IPS-18c (cell line): ENCODE results near the gene ANKRD66.
"Not testable (repeated sequence)": the region's sequence is repeated elsewhere in the genome, so short reads cannot be mapped to it uniquely, and the experiment has no call there.

Source experiments
- H3K4me3 ChIP-seq: 2 replicates; pipeline ENCODE4 v1.7.0; 2013; ENCODE audit warnings: low read depth, mild to moderate bottlenecking, low read length, moderate library complexity; ENCODE audit not compliant: insufficient read depth
- H3K9me3 ChIP-seq: one replicate; pipeline ENCODE4 v1.6.1; 2013; ENCODE audit warnings: mild to moderate bottlenecking, low read length, moderate library complexity; ENCODE audit not compliant: control insufficient read depth, insufficient read depth

ANKRD66 gene

GRCh38 chr6:46744159-46744725 is 2.5 kb upstream of the ANKRD66 start:
- H3K9me3 ChIP-seq, H3K4me3 ChIP-seq: not testable (repeated sequence)

DNA sequence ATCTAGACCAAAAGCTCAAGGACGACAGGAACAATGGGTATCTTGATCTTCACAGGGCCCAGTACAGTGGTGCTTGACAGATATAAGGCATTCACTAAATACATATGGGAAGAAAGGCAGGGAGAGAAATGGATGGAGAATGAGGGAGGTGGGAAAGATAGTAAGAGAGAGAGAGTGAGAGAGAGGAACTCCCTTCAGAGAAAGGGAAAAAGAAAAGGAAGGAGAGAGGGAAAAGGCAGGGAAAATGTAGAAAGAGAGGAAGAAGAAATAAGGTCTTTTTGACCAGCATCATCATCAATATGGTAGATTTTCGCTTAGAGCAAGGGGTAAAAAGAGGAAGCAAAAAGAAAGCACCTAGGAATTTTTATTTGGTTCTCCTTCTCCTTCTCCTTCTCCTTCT is 760 bp upstream of the ANKRD66 start:
- Histone ChIP-seq H3K4me3 (no peak overlapping the region), H3K9me3 (no peaks in the 10 kb centered on the region)

DNA sequence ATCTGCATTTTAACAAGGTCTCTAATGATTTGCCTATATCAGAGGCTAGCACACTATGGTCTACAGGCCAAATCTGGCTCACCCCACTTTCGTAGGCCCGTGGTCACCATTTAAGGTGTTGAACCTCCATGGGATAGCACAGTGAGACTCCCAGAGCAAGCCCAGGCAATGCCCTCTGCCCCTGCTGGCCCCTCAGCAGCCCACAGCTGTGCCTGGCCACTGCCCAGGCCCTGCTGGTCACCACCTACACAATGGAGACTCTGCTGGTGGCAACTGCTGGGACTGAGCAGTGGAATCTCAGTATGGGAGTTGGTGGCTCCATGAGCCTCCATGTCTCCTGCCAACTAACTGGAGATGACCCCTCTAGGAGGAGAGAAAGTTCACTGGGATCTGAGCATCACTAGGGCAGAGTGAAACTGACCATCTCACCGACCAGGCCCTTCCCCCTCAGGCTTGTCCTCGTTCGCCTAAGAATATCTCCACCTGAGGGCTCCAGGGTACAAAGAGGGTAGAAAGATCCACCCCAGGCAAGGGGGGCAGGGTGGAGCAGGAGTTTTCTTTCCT is 2.3 kb downstream of the ANKRD66 start:
- Histone ChIP-seq H3K4me3 (no peak overlapping the region), H3K9me3 (no peaks in the 10 kb centered on the region)

GRCh38 chr6:46749731-46750130 is 3.0 kb downstream of the ANKRD66 start:
- no peak overlapping the region for H3K4me3 ChIP-seq
- no peaks in the 10 kb centered on the region for H3K9me3 ChIP-seq

DNA sequence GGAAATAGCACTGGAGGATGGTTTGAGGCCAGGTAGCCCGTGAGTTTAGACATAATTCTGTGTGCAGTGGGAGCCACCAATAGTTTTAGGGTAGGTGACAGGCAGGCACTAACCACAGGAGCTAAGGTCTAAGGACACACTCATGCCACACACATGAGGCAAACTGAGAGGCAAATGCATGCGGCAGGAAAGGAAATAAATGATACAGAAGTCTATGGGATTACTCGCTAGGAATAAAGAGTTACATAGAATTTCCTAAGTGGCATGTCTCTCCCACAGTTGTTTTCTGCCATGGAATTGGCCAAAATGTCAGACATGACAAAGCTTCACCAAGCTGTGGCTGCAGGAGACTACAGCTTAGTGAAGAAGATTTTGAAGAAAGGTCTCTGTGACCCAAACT is 4.9 kb downstream of the ANKRD66 start:
- Histone ChIP-seq H3K4me3 (no peak overlapping the region), H3K9me3 (no peaks in the 10 kb centered on the region)

DNA sequence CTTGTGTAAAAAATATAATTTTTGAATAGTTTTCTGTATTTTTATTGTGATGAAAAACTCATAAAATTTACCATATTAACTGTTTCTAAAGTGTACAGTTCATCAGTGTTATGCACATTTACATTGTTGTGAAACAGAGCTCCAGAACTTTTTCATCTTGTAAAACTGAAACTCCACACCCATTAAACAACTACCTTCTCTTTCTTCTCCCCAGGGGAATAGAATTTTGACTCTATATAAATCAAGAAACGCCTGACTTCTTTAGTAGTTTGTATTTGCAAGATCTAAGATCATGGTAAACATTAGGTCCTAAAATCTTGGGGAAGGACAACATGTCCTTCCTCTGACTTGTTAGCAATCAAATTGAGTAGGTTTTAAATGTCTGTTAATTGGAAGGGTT is 9.1 kb downstream of the ANKRD66 start:
- Histone ChIP-seq H3K9me3 (no peaks in the 10 kb centered on the region), H3K4me3 (no peak overlapping the region)

DNA sequence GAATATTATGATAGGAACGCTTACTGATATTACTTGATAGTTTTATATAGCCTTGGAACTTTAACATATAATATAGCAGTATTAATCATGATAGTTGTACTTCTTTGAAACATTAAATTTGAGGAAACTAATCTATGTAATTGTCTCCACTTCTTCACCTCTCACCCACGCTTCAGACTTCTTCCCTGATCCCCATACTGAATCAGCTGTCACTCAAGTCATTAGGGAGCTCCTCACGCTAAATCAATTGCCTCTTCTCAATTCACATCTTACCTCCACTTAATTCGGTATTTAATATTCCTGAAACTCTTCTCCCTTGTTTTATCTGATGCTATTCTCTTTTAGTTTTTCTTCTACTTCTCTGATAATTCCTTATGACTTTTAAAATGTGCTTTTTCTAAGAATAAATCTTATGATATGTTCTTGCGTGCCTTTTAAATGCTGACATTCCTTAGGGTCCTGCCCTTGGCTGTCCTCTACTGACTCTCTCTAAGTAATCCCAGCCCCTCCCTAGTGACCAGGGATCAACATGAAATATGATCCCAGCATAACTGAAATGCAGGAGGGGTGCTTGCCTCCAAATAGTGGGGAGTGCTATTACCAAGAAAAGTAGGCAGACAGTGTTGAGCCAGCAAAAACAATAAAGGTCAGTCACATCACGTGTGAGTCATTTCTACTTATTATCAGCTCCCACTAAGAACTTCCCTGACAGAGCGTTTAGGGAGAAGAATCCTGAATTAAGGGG is 9.9 kb downstream of the ANKRD66 start:
- Histone ChIP-seq H3K9me3 (no peaks in the 10 kb centered on the region), H3K4me3 (no peak overlapping the region)

GRCh38 chr6:46757214-46757596 is 10.5 kb downstream of the ANKRD66 start:
- Histone ChIP-seq H3K9me3 (no peaks in the 10 kb centered on the region), H3K4me3 (no peak overlapping the region)

- no peaks in the 10 kb centered on the region for H3K9me3 ChIP-seq
- H3K4me3 ChIP-seq: no peak overlapping the region
Measured at GRCh38 chr6:46758960-46759753, 12.4 kb downstream of the ANKRD66 start.

- Histone ChIP-seq H3K4me3 (no peak overlapping the region), H3K9me3 (no peaks in the 10 kb centered on the region)
Measured at GRCh38 chr6:46760925-46761324, 14.2 kb downstream of the ANKRD66 start.

DNA sequence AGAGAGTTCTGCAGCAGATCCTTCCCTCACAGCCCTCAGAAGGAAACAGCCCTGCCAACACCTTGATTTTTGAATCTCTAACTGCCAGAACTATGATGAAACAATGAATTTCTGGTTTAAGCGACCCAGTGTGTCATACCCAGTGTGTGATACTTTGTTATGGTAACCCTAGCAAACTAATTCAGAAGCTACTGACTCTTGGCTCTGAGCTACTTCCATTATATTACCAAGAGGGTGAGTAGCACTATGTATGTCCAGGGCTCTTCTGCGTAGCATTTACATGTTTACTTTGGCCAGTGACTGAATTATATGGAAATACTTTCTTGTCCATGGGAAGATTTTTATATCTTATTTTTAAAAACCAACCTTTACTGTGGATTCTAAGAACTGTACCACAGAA is 16.7 kb downstream of the ANKRD66 start:
- no peaks in the 10 kb centered on the region for H3K9me3 ChIP-seq
- H3K4me3 ChIP-seq: no peak overlapping the region

- not testable (repeated sequence) for H3K9me3 ChIP-seq, H3K4me3 ChIP-seq
Measured at GRCh38 chr6:46764280-46764679, 17.5 kb downstream of the ANKRD66 start.

GRCh38 chr6:46764961-46765360 is 18.2 kb downstream of the ANKRD66 start:
- no peaks in the 10 kb centered on the region for H3K9me3 ChIP-seq
- H3K4me3 ChIP-seq: no peak overlapping the region

GRCh38 chr6:46772016-46772415 is 25.3 kb downstream of the ANKRD66 start:
- H3K9me3 ChIP-seq: no peaks in the 10 kb centered on the region
- H3K4me3 ChIP-seq: no peak overlapping the region

DNA sequence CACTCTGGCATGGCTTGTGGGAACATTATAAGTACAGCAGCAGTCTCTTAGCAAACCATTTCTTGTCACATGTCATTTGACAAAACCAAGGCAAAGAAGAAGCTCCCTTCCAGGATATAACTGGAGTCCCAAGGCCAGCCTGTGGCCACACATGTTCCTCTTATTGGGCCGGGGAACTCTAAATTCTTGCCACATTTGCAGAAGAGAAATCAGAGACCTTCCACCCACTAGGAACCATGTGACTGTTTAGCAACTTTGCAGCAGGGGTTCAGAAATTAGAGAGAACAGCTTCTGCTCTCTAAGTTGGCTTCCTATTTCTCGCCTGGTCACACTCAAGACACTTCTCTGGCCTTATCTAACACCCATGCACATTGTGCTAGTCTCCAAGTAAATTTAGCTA is 26.0 kb downstream of the ANKRD66 start:
- Histone ChIP-seq H3K9me3 (no peaks in the 10 kb centered on the region), H3K4me3 (no peak overlapping the region)

GRCh38 chr6:46773201-46773855 is 26.6 kb downstream of the ANKRD66 start:
- H3K4me3 ChIP-seq: no peak overlapping the region
- H3K9me3 ChIP-seq: no peaks in the 10 kb centered on the region

GRCh38 chr6:46774736-46775135 is 28.0 kb downstream of the ANKRD66 start:
- not testable (repeated sequence) for H3K4me3 ChIP-seq, H3K9me3 ChIP-seq
